ENCODE results near the gene CENPP. TPM values are rescaled to one million over a fixed set of nuclear protein-coding genes. Genes with fewer than 3 reads are reported as not detected.

The CENPP gene
- total RNA-seq, 2 experiments from 2014 or later, result 21.8 to 23.5 TPM

- POLR2A ChIA-PET, result interaction anchor here (1.7 kb wide), 1 partner anchor 12 kb away, joined by 8 read pairs; the partner anchor contains the start of genes CENPP and NOL8
- CTCF ChIA-PET, result no interaction called here
- no peaks in the 10 kb centered on the region for H3K27me3 Mint-ChIP-seq
Observed at GRCh38 chr9:92313624-92314012, 12.1 kb upstream of the CENPP start.

GRCh38 chr9:92315456-92315855 is 10.3 kb upstream of the CENPP start:
- H3K27me3 Mint-ChIP-seq, result no peaks in the 10 kb centered on the region
- intact Hi-C loops (cut with micrococcal nuclease), result loop anchor here (2.0 kb wide), 1 partner anchor 17 kb away; no protein-coding TSS in a partner anchor
- peaks cover 67% of the 10 kb centered on the region for H3K36me3 Mint-ChIP-seq
- ChIA-PET CTCF (no interaction called here), POLR2A (interaction anchor here (1.5 to 1.7 kb wide), 2 partner anchors 9 to 10 kb away, joined by 3 to 8 read pairs; partner anchors contain the start of genes CENPP and NOL8)
- no peak overlapping the region for H3K4me3 Mint-ChIP-seq
- no peak for DNase-seq
- H3K27ac Mint-ChIP-seq, result peak overlapping the region; percentile 83
- peaks cover 45% of the 10 kb centered on the region for H3K4me1 Mint-ChIP-seq (ENCODE audit: low read depth)
- no peaks in the 10 kb centered on the region for H3K9me3 Mint-ChIP-seq

More at GRCh38 chr9:92313624-92314012, 12.1 kb upstream of the CENPP start:
- H3K27ac Mint-ChIP-seq, result peak overlapping the region; percentile 66
- H3K4me3 Mint-ChIP-seq, result no peak overlapping the region
- no peaks in the 10 kb centered on the region for H3K9me3 Mint-ChIP-seq
- intact Hi-C loops (cut with micrococcal nuclease), result loop anchor here (2.0 kb wide), 1 partner anchor 15 kb away; no protein-coding TSS in a partner anchor
- DNase-seq, result no peak
- H3K4me1 Mint-ChIP-seq (ENCODE audit: low read depth), result peaks cover 46% of the 10 kb centered on the region
- H3K36me3 Mint-ChIP-seq, result peaks cover 68% of the 10 kb centered on the region

GRCh38 chr9:92324431-92324830 is 1.3 kb upstream of the CENPP start:
- no peak for DNase-seq
- POLR2A ChIA-PET, result interaction anchor here (0.9 to 2.0 kb wide), 5 partner anchors 10 to 346 kb away, joined by 3 to 11 read pairs (median 5); partner anchors contain the start of gene IPPK
- intact Hi-C loops (cut with micrococcal nuclease), result loop anchor here (2.0 to 10.0 kb wide), 4 partner anchors 120 to 440 kb away; partner anchors contain the start of genes BICD2 and SPTLC1
- peak overlapping the region; percentile 90 for H3K4me3 Mint-ChIP-seq
- peaks cover 36% of the 10 kb centered on the region for H3K4me1 Mint-ChIP-seq (ENCODE audit: low read depth)
- no peaks in the 10 kb centered on the region for H3K27me3 Mint-ChIP-seq
- H3K9me3 Mint-ChIP-seq, result no peaks in the 10 kb centered on the region
- H3K27ac Mint-ChIP-seq, result peak overlapping the region; percentile 94
- peaks cover 28% of the 10 kb centered on the region for H3K36me3 Mint-ChIP-seq
- CTCF ChIA-PET, result interaction anchor here (1.8 to 1.9 kb wide), 2 partner anchors 22 to 29 kb away, joined by 4 to 7 read pairs; no protein-coding TSS in a partner anchor

GRCh38 chr9:92324889-92325268 is 874 bp upstream of the CENPP start:
- POLR2A ChIA-PET, result interaction anchor here (0.7 to 2.0 kb wide), 7 partner anchors 10 to 1129 kb away, joined by 3 to 11 read pairs (median 4); partner anchors contain the start of genes FAM120AOS and IPPK
- Mint-ChIP-seq H3K27ac (peak overlapping the region; percentile 94), H3K36me3 (peaks cover 26% of the 10 kb centered on the region), H3K9me3 (no peaks in the 10 kb centered on the region), H3K4me3 (peak overlapping the region; percentile 90), H3K4me1 (ENCODE audit: low read depth) (peaks cover 36% of the 10 kb centered on the region), H3K27me3 (no peaks in the 10 kb centered on the region)
- intact Hi-C loops (cut with micrococcal nuclease), result loop anchor here (1.0 to 10.0 kb wide), 7 partner anchors 32 to 440 kb away; partner anchors contain the start of genes BICD2, IARS1, IPPK and SPTLC1
- DNase-seq, result no peak
- CTCF ChIA-PET, result interaction anchor here (1.3 to 1.9 kb wide), 4 partner anchors 23 to 309 kb away, joined by 3 to 7 read pairs (median 4); no protein-coding TSS in a partner anchor

GRCh38 chr9:92325991-92326500 is 293 bp downstream of the CENPP start:
- peaks cover 19% of the 10 kb centered on the region for H3K36me3 Mint-ChIP-seq
- ChIA-PET CTCF (interaction anchor here (0.8 to 1.9 kb wide), 7 partner anchors 24 to 465 kb away, joined by 3 to 7 read pairs (median 4); no protein-coding TSS in a partner anchor), POLR2A (interaction anchor here (0.7 to 2.0 kb wide), 10 partner anchors 9 to 1128 kb away, joined by 3 to 11 read pairs (median 4); partner anchors contain the start of genes FAM120AOS, IARS1 and IPPK)
- H3K27me3 Mint-ChIP-seq, result no peaks in the 10 kb centered on the region
- intact Hi-C loops (cut with micrococcal nuclease), result loop anchor here (1.0 to 10.0 kb wide), 7 partner anchors 33 to 439 kb away; partner anchors contain the start of genes BICD2, IARS1, IPPK and SPTLC1
- H3K4me1 Mint-ChIP-seq (ENCODE audit: low read depth), result peaks cover 36% of the 10 kb centered on the region
- no peak for DNase-seq
- H3K9me3 Mint-ChIP-seq, result no peaks in the 10 kb centered on the region
- H3K4me3 Mint-ChIP-seq, result peak overlapping the region; percentile 90
- H3K27ac Mint-ChIP-seq, result peak overlapping the region; percentile 94

GRCh38 chr9:92327283-92327850 is 1.6 kb downstream of the CENPP start:
- peaks cover 35% of the 10 kb centered on the region for H3K4me1 Mint-ChIP-seq (ENCODE audit: low read depth)
- intact Hi-C loops (cut with micrococcal nuclease), result loop anchor here (5.0 to 10.0 kb wide), 2 partner anchors 50 to 117 kb away; no protein-coding TSS in a partner anchor
- H3K27me3 Mint-ChIP-seq, result no peaks in the 10 kb centered on the region
- H3K36me3 Mint-ChIP-seq, result peaks cover 15% of the 10 kb centered on the region
- ChIA-PET CTCF (interaction anchor here (1.0 kb wide), 1 partner anchor 128 kb away, joined by 3 read pairs; no protein-coding TSS in a partner anchor), POLR2A (no interaction called here)
- no peak overlapping the region for H3K27ac Mint-ChIP-seq
- no peaks in the 10 kb centered on the region for H3K9me3 Mint-ChIP-seq
- H3K4me3 Mint-ChIP-seq, result peak overlapping the region; percentile 90
- DNase-seq, result no peak

GRCh38 chr9:92328225-92328624 is 2.5 kb downstream of the CENPP start:
- Mint-ChIP-seq H3K4me3 (no peak overlapping the region), H3K27me3 (no peaks in the 10 kb centered on the region), H3K36me3 (peaks cover 11% of the 10 kb centered on the region), H3K4me1 (ENCODE audit: low read depth) (peaks cover 29% of the 10 kb centered on the region), H3K9me3 (no peaks in the 10 kb centered on the region), H3K27ac (no peak overlapping the region)
- intact Hi-C loops (cut with micrococcal nuclease), result loop anchor here (5.0 to 10.0 kb wide), 2 partner anchors 51 to 117 kb away; no protein-coding TSS in a partner anchor
- CTCF ChIA-PET, result interaction anchor here (0.9 to 1.2 kb wide), 3 partner anchors 127 to 303 kb away, joined by 3 to 4 read pairs (median 3); no protein-coding TSS in a partner anchor
- POLR2A ChIA-PET, result no interaction called here
- no peak for DNase-seq

- no peak for DNase-seq
- intact Hi-C loops (cut with micrococcal nuclease), result no loop called here
- Mint-ChIP-seq H3K27me3 (no peaks in the 10 kb centered on the region), H3K4me1 (ENCODE audit: low read depth) (peaks cover 4% of the 10 kb centered on the region), H3K36me3 (peaks cover 11% of the 10 kb centered on the region), H3K4me3 (no peak overlapping the region), H3K27ac (no peak overlapping the region), H3K9me3 (no peaks in the 10 kb centered on the region)
- ChIA-PET CTCF (interaction anchor here (1.2 kb wide), 1 partner anchor 11 kb away, joined by 4 read pairs; no protein-coding TSS in a partner anchor), POLR2A (interaction anchor here (0.6 kb wide), 1 partner anchor 42 kb away, joined by 4 read pairs; no protein-coding TSS in a partner anchor)
Observed at GRCh38 chr9:92332577-92333281, 7.0 kb downstream of the CENPP start.

GRCh38 chr9:92333282-92333634 is 7.5 kb downstream of the CENPP start:
- peaks cover 13% of the 10 kb centered on the region for H3K36me3 Mint-ChIP-seq
- no peaks in the 10 kb centered on the region for H3K4me1 Mint-ChIP-seq (ENCODE audit: low read depth)
- no peaks in the 10 kb centered on the region for H3K9me3 Mint-ChIP-seq
- POLR2A ChIA-PET, result no interaction called here
- no peaks in the 10 kb centered on the region for H3K27me3 Mint-ChIP-seq
- no peak overlapping the region for H3K27ac Mint-ChIP-seq
- no peak overlapping the region for H3K4me3 Mint-ChIP-seq
- CTCF ChIA-PET, result interaction anchor here (1.2 kb wide), 1 partner anchor 10 kb away, joined by 4 read pairs; no protein-coding TSS in a partner anchor
- no peak for DNase-seq
- intact Hi-C loops (cut with micrococcal nuclease), result no loop called here

- POLR2A ChIA-PET, result no interaction called here
- no peak overlapping the region for H3K4me3 Mint-ChIP-seq
- H3K36me3 Mint-ChIP-seq, result peaks cover 43% of the 10 kb centered on the region
- intact Hi-C loops (cut with micrococcal nuclease), result no loop called here
- DNase-seq, result no peak
- no peaks in the 10 kb centered on the region for H3K27me3 Mint-ChIP-seq
- peaks cover 10% of the 10 kb centered on the region for H3K9me3 Mint-ChIP-seq
- no peak overlapping the region for H3K27ac Mint-ChIP-seq
- CTCF ChIA-PET, result no interaction called here
- no peaks in the 10 kb centered on the region for H3K4me1 Mint-ChIP-seq (ENCODE audit: low read depth)
Observed at GRCh38 chr9:92341578-92341977, 15.8 kb downstream of the CENPP start.

GRCh38 chr9:92342825-92343488 is 17.2 kb downstream of the CENPP start:
- Mint-ChIP-seq H3K27me3 (no peaks in the 10 kb centered on the region), H3K27ac (no peak overlapping the region), H3K36me3 (peaks cover 42% of the 10 kb centered on the region), H3K4me1 (ENCODE audit: low read depth) (no peaks in the 10 kb centered on the region), H3K9me3 (peaks cover 10% of the 10 kb centered on the region), H3K4me3 (no peak overlapping the region)
- no peak for DNase-seq
- intact Hi-C loops (cut with micrococcal nuclease), result no loop called here
- ChIA-PET POLR2A (no interaction called here), CTCF (interaction anchor here (1.0 kb wide), 1 partner anchor 9 kb away, joined by 4 read pairs; no protein-coding TSS in a partner anchor)

Data from activated CD4-positive, alpha-beta memory T cell treated with anti-CD3 and anti-CD28 coated beads for 36 hours (primary cell).